HG03354 (cell line): Measurements from ENCODE around the gene MCCC1.
"Not testable (repeated sequence)": the region's sequence is repeated elsewhere in the genome, so short reads cannot be mapped to it uniquely, and the experiment has no call there.

Experiments used
- ATAC-seq: cut with Tn5 transposase; IDR thresholded peaks from one replicate; pipeline ENCODE4 v1.9.1; 2021; ENCODE audit warnings: mild to moderate bottlenecking; ENCODE audit not compliant: unreplicated experiment, poor library complexity, severe bottlenecking

Gene MCCC1

DNA sequence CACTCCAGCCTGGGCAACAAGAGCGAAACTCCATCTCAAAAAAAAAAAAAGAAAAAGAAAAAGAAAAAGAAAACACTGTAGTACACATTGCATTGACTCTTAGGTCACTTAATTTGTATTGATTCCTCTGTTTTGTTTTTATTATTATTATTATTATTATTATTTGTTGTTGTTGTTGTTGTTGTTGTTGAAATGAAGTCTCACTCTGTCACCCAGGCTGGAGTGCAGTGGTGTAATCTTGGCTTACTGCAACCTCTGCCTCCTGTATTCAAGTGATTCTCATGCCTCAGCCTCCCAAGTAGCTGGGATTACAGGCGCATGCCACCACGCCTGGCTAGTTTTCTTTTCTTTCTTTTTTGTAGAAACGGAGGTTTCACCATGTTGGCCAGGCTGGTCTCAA is 8.1 kb upstream of the MCCC1 start:
- not testable (repeated sequence) for ATAC-seq

DNA sequence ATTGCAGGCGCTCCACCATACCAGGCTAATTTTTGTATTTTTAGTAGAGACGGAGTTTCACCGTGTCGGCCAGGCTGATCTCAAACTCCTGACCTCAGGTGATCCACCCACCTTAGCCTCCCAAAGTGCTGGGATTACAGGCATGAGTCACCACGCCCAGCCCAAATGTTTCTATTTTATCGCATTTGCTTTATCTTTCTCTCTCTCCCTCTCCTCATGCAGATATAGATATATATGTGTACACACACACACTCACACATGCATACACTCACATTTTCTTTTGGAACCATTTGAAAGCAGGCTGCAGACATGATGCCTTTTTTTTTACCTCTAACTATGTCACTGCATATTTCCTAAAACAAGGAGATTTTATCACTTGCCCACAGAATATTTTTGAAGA is 7.3 kb upstream of the MCCC1 start:
- no peak for ATAC-seq

DNA sequence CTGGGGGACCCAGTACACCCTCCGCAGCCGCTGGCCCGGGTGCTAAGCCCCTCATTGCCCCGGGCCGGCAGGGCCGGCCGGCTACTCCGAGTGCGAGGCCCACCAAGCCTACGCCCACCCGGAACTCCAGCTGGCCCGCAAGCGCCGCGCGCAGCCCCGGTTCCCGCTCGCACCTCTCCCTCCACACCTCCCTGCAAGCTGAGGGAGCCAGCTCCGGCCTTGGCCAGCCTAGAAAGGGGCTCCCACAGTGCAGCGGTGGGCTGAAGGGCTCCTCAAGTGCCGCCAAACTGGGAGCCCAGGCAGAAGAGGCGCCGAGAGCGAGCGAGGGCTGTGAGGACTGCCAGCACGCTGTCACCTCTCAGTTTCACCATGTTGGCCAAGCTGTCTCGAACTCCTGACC is 4.7 kb upstream of the MCCC1 start:
- ATAC-seq = not testable (repeated sequence)

DNA sequence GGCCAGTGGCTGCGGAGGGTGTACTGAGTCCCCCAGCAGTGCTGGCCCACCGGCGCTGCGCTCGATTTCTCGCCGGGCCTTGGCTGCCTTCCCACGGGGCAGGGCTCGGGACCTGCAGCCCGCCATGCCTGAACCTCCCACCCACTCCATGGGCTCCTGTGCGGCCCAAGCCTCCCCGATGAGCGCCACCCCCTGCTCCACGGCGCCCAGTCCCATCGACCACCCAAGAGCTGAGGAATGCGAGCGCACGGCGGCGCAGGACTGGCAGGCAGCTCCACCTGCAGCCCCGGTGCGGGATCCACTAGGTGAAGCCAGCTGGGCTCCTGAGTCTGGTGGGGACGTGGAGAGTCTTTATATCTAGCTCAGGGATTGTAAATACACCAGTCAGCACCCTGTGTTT is 1.7 kb upstream of the MCCC1 start:
- ATAC-seq = not testable (repeated sequence)

- no peak for ATAC-seq
Measured at GRCh38 chr3:183100376-183100775, 1.1 kb upstream of the MCCC1 start.

GRCh38 chr3:183099838-183100204 is 525 bp upstream of the MCCC1 start:
- peak; percentile 0 for ATAC-seq

DNA sequence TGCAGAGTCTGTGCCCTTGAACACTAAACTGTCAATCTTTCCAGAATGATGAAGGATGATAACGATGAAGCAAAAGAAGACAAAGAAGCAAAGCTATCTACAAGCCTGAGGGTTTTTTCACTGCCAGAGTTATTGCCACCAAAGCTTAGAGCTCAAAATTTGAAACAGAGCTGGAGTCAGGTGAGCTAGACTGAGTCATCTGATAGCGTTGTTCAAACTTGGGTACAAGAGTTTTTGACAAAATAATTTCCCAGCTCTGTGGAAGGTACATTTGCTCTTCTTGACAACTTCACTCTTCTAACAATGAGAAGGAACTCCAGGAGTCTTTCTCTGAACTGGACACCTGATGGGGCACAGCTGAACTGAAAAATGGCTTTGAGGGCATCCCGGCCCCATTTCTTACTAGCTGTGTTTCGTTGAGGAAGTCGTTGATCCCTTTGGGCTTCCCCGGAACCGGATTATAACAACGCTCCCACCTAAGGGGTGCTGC is 715 bp downstream of the MCCC1 start:
- peak; percentile 23 for ATAC-seq

GRCh38 chr3:183094711-183095110 is 4.6 kb downstream of the MCCC1 start:
- ATAC-seq = no peak

DNA sequence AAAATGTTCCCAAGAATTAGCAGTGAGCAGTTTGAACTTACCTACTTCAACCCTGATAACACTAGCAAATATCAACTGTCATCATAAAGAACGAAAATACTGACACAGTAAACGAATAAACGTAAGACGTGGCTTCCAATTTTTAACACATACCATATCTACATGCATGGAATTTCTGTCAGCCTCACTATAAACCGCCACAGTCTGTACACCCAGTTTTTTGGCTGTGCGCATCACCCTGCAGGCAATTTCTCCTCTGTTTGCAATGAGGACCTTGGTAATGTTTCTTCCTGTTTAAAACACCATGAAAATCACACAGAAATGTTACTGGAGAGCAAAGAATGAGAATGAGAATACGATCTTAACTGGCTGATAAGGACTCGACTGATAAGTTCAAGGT is 7.0 kb downstream of the MCCC1 start:
- no peak for ATAC-seq

GRCh38 chr3:183087184-183087583 is 12.1 kb downstream of the MCCC1 start:
- ATAC-seq = no peak

DNA sequence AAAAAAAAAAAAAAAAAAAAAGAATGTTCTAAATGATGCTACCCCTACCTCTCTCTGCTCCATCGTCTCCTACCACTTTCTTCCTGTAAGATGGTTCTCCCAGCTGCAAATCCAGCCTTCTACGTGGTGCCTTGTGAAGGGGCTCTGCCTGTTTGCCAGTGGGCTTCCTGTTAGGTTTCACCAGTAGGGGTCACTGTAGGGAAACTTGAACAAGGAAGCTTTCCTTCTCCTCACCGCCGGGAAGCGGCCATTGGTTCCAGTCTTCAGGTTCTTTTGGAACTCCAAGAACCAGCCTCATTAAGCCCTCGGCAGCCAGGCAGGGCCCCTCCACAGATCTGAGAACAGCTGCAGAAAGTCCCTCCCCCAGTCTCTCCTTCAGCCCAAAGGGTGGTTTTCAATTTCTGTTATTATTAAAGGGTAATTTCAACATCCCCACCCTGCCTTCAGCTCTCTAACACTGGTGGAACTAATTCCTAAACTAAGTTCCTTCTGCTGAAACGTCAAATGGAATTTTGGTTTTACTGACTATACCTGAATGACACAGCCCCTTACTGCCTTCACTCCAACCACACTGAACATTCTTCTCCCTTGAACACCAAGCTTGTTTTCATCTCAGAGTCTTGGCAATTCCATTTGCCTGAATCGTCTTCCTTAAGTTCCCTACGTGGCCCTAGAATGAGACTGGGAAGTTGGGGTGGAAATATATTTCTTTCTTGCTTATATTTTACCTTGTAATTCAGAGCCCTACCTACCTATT is 13.5 kb downstream of the MCCC1 start:
- ATAC-seq = no peak

DNA sequence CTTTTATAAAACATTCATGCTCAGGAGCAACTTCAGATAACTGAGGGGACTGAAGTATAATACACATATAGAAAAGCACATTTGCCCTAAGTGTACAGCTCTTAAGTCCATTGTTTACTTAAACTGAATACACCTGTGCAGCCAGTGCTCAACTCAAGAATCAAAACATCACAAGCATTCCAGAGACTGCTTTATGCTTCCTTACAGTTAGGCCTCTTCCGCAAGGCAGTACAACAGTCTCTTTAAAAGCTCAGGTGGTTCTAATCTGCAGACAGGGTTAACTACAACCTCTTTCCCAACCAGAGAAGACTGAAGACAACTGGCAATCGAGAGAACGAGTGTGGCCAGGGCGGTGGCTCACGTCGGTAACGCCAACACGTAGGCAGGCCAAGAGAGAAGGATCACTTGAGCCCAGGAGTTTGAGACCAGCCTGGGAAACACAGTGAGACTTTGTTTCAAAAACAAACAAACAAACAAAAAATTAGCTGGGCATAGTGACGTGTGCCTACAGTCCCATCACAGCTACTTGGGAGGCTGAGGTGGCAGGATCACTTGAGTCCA is 16.9 kb downstream of the MCCC1 start:
- ATAC-seq = no peak

DNA sequence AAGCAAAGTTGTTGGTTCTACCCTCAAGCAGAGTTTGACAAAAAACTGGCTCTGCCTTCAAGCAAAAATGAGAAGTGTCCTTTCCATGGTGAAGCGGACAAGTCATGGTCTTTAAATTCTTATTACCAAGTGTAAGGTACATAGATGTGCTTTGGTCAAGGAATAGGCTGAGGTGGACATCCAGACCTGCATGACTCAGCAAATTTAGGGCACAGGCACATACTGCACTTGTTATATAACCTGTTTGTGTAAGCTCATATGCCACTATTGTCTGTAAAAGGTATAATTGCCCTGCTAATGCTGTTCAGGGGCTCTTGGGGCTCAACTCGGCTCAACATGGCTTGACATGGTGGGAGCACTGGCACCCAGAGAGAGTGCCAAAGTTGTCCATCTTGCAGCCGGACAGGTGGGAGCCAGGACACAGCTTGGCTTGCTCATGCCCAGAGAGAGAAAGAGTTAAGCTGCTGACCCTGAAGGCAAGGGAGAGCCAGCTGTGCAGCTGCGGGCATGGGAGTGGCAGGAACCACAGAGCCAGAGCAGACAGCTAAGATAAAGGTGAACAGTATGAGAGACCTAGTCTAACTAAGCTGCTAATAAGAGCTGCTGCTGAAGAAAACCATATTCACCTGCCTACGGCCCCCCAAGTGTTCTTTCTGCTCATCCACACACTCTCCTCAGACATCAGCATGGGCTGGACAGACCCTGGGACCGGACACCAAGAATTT is 17.7 kb downstream of the MCCC1 start:
- no peak for ATAC-seq

DNA sequence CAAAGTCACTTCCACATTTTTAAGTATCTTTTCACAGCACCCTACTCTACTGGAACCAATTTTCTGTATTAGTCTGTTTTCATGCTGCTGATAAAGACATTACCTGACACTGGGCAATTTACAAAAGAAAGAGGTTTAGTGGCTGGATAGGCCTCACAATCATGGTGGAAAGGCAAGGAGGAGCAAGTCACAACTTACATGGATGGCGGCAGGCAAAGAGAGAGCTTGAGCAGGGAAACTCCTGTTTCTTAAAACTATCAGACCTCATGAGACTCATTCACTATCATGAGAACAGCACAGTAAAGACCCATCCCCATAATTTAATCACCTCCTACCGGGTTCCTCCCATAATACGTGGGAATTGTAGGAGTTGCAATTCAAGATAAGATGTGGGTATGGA is 18.7 kb downstream of the MCCC1 start:
- ATAC-seq = no peak

GRCh38 chr3:183074881-183075280 is 24.4 kb downstream of the MCCC1 start:
- no peak for ATAC-seq

DNA sequence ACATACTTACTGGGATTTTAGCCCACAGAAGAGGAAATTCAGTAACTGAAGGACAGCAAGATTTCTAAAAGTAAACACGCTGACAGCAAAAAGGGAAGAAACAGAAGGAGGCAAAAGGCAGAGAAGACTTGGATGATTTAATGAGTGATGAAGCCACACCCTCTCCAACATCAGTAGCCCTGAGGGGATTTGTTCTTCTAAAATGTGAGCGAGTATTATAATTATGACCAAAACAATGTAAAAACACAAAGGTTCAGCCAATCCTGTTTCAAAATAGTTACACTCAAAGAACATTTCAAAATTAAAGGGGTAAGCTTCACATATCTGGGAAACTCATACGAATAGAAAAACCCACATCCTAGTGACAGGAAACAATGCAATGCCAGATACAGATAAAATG is 25.0 kb downstream of the MCCC1 start:
- no peak for ATAC-seq

GRCh38 chr3:183073839-183074238 is 25.5 kb downstream of the MCCC1 start:
- no peak for ATAC-seq

- no peak for ATAC-seq
Measured at GRCh38 chr3:183070892-183071291, 28.4 kb downstream of the MCCC1 start.

DNA sequence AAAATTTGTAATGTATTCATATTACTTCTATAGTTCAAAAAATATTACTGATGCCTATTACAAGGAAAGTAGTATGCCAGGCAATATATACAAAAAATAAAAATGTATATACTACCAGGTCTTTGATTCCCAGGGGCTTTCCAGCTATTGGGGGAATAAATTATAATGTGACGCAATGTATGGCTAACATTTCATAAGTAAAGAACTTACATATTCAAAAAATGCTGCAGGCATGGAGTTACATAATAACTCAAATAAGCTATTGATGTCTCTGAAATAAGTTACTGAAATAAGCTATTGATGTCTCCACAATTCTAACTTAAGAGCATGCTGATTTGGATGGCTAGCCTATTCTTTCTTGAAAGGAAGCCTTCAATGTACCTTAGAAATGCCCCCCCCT is 30.2 kb downstream of the MCCC1 start:
- no peak for ATAC-seq

DNA sequence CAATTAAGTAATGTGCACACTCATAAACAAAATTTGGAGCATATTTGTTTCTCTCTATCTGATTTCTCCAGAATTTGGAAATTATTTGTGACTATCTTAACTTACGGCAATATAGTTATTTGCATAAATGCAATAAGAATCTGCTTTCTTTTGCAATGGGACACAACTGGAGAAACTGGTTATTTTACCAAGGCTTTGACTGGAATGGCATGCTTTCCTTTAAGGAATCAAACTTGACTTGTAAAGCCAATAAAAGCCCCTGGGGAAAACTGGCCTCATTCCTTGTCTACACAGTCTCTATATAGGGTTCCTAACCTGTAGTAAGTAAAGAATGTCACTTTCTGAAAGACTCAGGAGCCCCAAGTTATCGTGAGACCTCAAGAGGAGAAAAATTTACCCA is 32.4 kb downstream of the MCCC1 start:
- not testable (repeated sequence) for ATAC-seq

GRCh38 chr3:183064475-183064874 is 34.8 kb downstream of the MCCC1 start:
- ATAC-seq = no peak
